HL-60 (cell line): ENCODE data around the gene NHEJ1.

Experiments
- CTCF ChIP-seq: IDR thresholded peaks from one replicate; pipeline ENCODE4 v1.5.1; 2011; ENCODE audit warnings: low read length, control low read depth, inconsistent platforms; ENCODE audit not compliant: insufficient read depth
- GABPA ChIP-seq: IDR thresholded peaks from 2 replicates; pipeline ENCODE4 v1.6.1; 2012; ENCODE audit warnings: low read depth
- POLR2AphosphoS5 ChIP-seq: IDR thresholded peaks from 2 replicates; pipeline ENCODE4 v1.6.1; 2012; ENCODE audit warnings: low read depth
- SPI1 ChIP-seq: IDR thresholded peaks from 2 replicates; pipeline ENCODE4 v1.6.1; 2012; ENCODE audit warnings: low read depth, mild to moderate bottlenecking, borderline replicate concordance
- TF ChIP-seq, protein P1 (sequence below): IDR thresholded peaks from 2 replicates; pipeline ENCODE4 v1.6.1; 2012; ENCODE audit warnings: low read depth; ENCODE audit not compliant: insufficient replicate concordance

- TF ChIP-seq CTCF (no peak), SPI1 (no peak), POLR2AphosphoS5 (no peak), GABPA (no peak)
- TF ChIP-seq, protein P1, sequence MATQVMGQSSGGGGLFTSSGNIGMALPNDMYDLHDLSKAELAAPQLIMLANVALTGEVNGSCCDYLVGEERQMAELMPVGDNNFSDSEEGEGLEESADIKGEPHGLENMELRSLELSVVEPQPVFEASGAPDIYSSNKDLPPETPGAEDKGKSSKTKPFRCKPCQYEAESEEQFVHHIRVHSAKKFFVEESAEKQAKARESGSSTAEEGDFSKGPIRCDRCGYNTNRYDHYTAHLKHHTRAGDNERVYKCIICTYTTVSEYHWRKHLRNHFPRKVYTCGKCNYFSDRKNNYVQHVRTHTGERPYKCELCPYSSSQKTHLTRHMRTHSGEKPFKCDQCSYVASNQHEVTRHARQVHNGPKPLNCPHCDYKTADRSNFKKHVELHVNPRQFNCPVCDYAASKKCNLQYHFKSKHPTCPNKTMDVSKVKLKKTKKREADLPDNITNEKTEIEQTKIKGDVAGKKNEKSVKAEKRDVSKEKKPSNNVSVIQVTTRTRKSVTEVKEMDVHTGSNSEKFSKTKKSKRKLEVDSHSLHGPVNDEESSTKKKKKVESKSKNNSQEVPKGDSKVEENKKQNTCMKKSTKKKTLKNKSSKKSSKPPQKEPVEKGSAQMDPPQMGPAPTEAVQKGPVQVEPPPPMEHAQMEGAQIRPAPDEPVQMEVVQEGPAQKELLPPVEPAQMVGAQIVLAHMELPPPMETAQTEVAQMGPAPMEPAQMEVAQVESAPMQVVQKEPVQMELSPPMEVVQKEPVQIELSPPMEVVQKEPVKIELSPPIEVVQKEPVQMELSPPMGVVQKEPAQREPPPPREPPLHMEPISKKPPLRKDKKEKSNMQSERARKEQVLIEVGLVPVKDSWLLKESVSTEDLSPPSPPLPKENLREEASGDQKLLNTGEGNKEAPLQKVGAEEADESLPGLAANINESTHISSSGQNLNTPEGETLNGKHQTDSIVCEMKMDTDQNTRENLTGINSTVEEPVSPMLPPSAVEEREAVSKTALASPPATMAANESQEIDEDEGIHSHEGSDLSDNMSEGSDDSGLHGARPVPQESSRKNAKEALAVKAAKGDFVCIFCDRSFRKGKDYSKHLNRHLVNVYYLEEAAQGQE, result no peak
Observed at GRCh38 chr2:219128396-219128795, 32.2 kb downstream of the NHEJ1 start.
